Fibroblast of lung (primary cell): ENCODE data around the gene GPD1L. TPM values are rescaled to one million over a fixed set of nuclear protein-coding genes. Genes with fewer than 3 reads are reported as not detected.
A peak's percentile ranks its signal among the peaks of the same experiment; 100 is the strongest.

Experiments
- DNase-seq, 2 donors: peaks; one replicate each; pipeline versions ENCODE4 v3.0.0 to v3.0.0-alpha.2; 2010; ENCODE audit warnings: low read depth in 2 of 2
- H2AFZ ChIP-seq: 2 replicates; pipeline ENCODE4 v1.5.1; 2012; ENCODE audit warnings: low read length, control low read depth, inconsistent platforms
- H3K27ac ChIP-seq: 2 replicates; pipeline ENCODE4 v1.5.1; 2011; ENCODE audit warnings: low read length, control low read depth; ENCODE audit not compliant: insufficient read depth
- H3K27me3 ChIP-seq: 2 replicates; pipeline ENCODE4 v1.5.1; 2011; ENCODE audit warnings: mild to moderate bottlenecking, low read length; ENCODE audit not compliant: control insufficient read depth, insufficient read depth
- H3K36me3 ChIP-seq: 2 replicates; pipeline ENCODE4 v1.5.1; 2011; ENCODE audit warnings: low read length; ENCODE audit not compliant: control insufficient read depth, insufficient read depth
- H3K4me1 ChIP-seq: 2 replicates; pipeline ENCODE4 v1.5.1; 2011; ENCODE audit warnings: low read length; ENCODE audit not compliant: control insufficient read depth, insufficient read depth; ENCODE audit errors: extremely low read depth
- H3K4me2 ChIP-seq: 2 replicates; pipeline ENCODE4 v1.5.1; 2011; ENCODE audit warnings: low read length, control low read depth; ENCODE audit not compliant: insufficient read depth; ENCODE audit errors: extremely low read depth
- H3K4me3 ChIP-seq, 4 experiments: fragments of 200-600 bp in 1 of 4; sonication (generic) in 1 of 4; replicated peaks in 1 of 4; 2 replicates each; pipeline ENCODE4 v1.5.1; 2011 to 2016; ENCODE audit warnings: low read length in 4 of 4, low read depth in 3 of 4, mild to moderate bottlenecking in 3 of 4, control low read depth in 2 of 4, inconsistent platforms in 1 of 4, mixed read lengths in 1 of 4; ENCODE audit not compliant: insufficient read depth in 1 of 4; ENCODE audit errors: control extremely low read depth in 1 of 4
- H3K79me2 ChIP-seq: 2 replicates; pipeline ENCODE4 v1.5.1; 2012; ENCODE audit warnings: mild to moderate bottlenecking, low read length, inconsistent platforms; ENCODE audit not compliant: control insufficient read depth, insufficient read depth
- H3K9ac ChIP-seq: 2 replicates; pipeline ENCODE4 v1.5.1; 2011; ENCODE audit warnings: mild to moderate bottlenecking, low read length, control low read depth; ENCODE audit not compliant: insufficient read depth
- H3K9me3 ChIP-seq: 2 replicates; pipeline ENCODE4 v1.5.1; 2012; ENCODE audit warnings: low read depth, low read length; ENCODE audit not compliant: control insufficient read depth, insufficient read depth
- H4K20me1 ChIP-seq: 2 replicates; pipeline ENCODE4 v1.5.1; 2011; ENCODE audit warnings: low read length; ENCODE audit not compliant: control insufficient read depth, insufficient read depth; ENCODE audit errors: extremely low read depth
- EZH2 ChIP-seq: IDR thresholded peaks from 2 replicates; pipeline ENCODE4 v1.5.1; 2012; ENCODE audit warnings: low read length, control low read depth, mild to moderate bottlenecking; ENCODE audit errors: missing control alignments
- polyA plus RNA-seq, 2 donors: library from polyadenylated mRNA; depleted of rRNA in 1 of 2; stranded (reverse) in 1 of 2; unstranded in 1 of 2; fragments of >200 nt; gene quantifications; 2 replicates each; pipeline ENCODE4 v1.2.1, GENCODE V29; 2011 to 2012; ENCODE audit warnings: missing spikeins in 1 of 2
- total RNA-seq: library from RNA; depleted of rRNA; stranded (reverse); fragments of >200 nt; gene quantifications from 2 replicates; pipeline ENCODE4 v1.2.1, GENCODE V29; 2014
- TF ChIP-seq, protein P1 (sequence below), 2 donors: IDR thresholded peaks in 1 of 2; conservative IDR thresholded peaks in 1 of 2; 1 replicate in 1 of 2; 2 replicates in 1 of 2; pipeline ENCODE4 v1.5.1; 2011 to 2012; ENCODE audit warnings: low read length in 2 of 2, control low read depth in 1 of 2, inconsistent platforms in 1 of 2, low read depth in 1 of 2, mild to moderate bottlenecking in 1 of 2

Gene GPD1L
- total and polyA plus RNA-seq, 2 donors (not counting 1 experiment from before 2014, with no cell fraction given): 5.8 to 15.0 TPM

DNA sequence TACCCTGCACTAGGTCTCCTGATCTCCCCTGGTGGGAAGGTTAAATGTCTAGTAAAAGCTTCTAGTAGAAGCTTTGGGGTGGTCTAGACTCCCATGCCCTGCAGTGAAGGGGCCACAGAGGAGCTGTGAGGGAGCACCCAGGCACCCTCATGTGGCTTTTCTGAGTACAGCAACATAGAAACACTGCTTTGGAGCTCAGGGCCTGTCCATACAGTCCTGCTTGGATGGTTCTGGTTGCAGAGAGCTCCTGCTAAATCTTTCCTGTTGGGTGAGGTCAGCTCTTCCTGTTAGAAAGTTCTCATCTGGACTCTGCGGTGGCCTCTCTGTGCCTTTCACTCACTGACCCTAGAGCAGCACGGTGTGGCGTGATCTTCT lies 47.8 kb downstream of the GPD1L start:
- Histone ChIP-seq H4K20me1 (no peaks in the 10 kb centered on the region), H3K9me3 (no peaks in the 10 kb centered on the region), H3K27ac (no peak overlapping the region), H2AFZ (no peak overlapping the region), H3K9ac (no peak overlapping the region), H3K79me2 (no peaks in the 10 kb centered on the region), H3K4me2 (no peak overlapping the region), H3K36me3 (no peaks in the 10 kb centered on the region), H3K4me3 (no peak overlapping the region), H3K4me1 (no peaks in the 10 kb centered on the region), H3K27me3 (no peaks in the 10 kb centered on the region)
- no peak for TF ChIP-seq EZH2
- TF ChIP-seq, protein P1, sequence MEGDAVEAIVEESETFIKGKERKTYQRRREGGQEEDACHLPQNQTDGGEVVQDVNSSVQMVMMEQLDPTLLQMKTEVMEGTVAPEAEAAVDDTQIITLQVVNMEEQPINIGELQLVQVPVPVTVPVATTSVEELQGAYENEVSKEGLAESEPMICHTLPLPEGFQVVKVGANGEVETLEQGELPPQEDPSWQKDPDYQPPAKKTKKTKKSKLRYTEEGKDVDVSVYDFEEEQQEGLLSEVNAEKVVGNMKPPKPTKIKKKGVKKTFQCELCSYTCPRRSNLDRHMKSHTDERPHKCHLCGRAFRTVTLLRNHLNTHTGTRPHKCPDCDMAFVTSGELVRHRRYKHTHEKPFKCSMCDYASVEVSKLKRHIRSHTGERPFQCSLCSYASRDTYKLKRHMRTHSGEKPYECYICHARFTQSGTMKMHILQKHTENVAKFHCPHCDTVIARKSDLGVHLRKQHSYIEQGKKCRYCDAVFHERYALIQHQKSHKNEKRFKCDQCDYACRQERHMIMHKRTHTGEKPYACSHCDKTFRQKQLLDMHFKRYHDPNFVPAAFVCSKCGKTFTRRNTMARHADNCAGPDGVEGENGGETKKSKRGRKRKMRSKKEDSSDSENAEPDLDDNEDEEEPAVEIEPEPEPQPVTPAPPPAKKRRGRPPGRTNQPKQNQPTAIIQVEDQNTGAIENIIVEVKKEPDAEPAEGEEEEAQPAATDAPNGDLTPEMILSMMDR (conservative IDR thresholded peaks at IDR 0.05 in 1 of 2, IDR thresholded peaks at IDR 0.05 in 1 of 2; ENCODE audit: low read depth in 1 of 2, low read length in 2 of 2): peak in 1 of 2 donors; percentile 20
- DNase-seq: no peak

DNA sequence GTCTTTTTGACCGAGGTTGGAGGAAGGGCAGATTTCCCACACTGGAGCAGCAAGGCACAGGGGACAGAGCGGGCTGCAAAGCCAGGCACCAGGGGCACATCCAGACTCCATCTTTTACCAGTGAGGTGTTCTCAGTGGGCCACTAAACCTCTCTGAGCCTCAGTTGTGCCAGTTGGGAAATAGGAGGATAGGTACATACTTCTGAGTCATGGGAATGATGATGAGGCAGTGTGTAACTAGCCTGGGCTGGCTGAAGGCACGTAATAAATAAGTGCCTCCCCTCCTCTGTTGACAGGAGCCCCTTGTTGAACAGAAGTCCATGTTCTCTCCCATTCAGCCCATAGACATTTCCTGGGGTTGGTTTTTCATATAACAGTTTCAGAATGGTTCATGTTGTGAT lies 48.7 kb downstream of the GPD1L start:
- H3K4me1 ChIP-seq: no peaks in the 10 kb centered on the region
- H3K36me3 ChIP-seq: no peaks in the 10 kb centered on the region
- DNase-seq: no peak
- H4K20me1 ChIP-seq: no peaks in the 10 kb centered on the region
- no peak overlapping the region for H3K4me2 ChIP-seq
- no peaks in the 10 kb centered on the region for H3K27me3 ChIP-seq
- no peak overlapping the region for H3K4me3 ChIP-seq
- H3K9me3 ChIP-seq: no peaks in the 10 kb centered on the region
- no peak overlapping the region for H3K9ac ChIP-seq
- no peak overlapping the region for H2AFZ ChIP-seq
- TF ChIP-seq, protein P1 (conservative IDR thresholded peaks at IDR 0.05 in 1 of 2, IDR thresholded peaks at IDR 0.05 in 1 of 2; ENCODE audit: low read depth in 1 of 2, low read length in 2 of 2): no peak
- TF ChIP-seq EZH2: no peak
- no peaks in the 10 kb centered on the region for H3K79me2 ChIP-seq
- no peak overlapping the region for H3K27ac ChIP-seq

DNA sequence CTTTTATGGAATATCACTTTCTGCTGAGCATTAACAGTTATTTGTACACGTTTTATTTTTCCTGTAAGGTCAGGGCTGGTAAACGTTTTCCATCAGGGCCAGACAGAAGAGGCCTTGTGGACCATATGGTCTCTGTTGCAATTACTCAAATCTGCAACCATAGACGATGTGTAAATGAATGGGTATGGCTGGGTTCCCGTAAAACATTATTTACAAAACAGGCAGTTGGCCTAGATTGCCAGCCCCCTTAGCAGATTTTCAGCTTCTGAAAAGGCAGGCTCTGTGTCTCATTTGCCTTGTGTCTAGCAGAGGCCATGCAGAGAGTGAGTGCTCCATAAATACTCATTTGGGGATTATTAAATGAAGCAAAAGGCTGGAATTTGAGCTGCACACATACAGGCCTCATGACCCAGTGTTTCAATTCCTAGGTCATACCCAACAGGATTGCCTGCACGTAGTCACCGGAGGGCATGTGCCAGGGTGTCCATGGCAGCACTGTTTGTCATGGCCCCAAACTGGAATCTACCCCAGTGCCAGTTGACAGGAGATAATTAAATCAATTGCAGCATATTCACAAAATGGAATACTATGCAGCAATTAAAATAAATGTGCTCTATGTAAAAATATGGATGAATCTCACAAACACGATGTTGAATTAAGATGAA lies 51.3 kb downstream of the GPD1L start:
- Histone ChIP-seq H3K27ac (no peak overlapping the region), H4K20me1 (no peaks in the 10 kb centered on the region), H3K9ac (no peak overlapping the region), H3K4me1 (no peaks in the 10 kb centered on the region), H2AFZ (no peak overlapping the region), H3K4me2 (no peak overlapping the region), H3K9me3 (no peaks in the 10 kb centered on the region), H3K36me3 (no peaks in the 10 kb centered on the region), H3K79me2 (no peaks in the 10 kb centered on the region), H3K27me3 (no peaks in the 10 kb centered on the region), H3K4me3 (no peak overlapping the region)
- DNase-seq: no peak
- TF ChIP-seq, protein P1 (conservative IDR thresholded peaks at IDR 0.05 in 1 of 2, IDR thresholded peaks at IDR 0.05 in 1 of 2; ENCODE audit: low read depth in 1 of 2, low read length in 2 of 2): no peak
- TF ChIP-seq EZH2: no peak
